Thyroid gland (tissue), 4 donors: Measurements from ENCODE around the gene BANK1. TPM values are rescaled to one million over a fixed set of nuclear protein-coding genes. Genes with fewer than 3 reads are reported as not detected.

Experiments used
- DNase-seq, 2 donors: peaks; one replicate each; pipeline ENCODE4 v3.0.0-alpha.2; 2019
- H3K27ac ChIP-seq, 3 donors: fragments of 200-600 bp; sonication (generic); 1 replicate in 2 of 3; 2 replicates in 1 of 3; pipeline ENCODE4 v1.5.1; 2016 to 2019; ENCODE audit warnings: mild to moderate bottlenecking in 1 of 3, moderate library complexity in 1 of 3
- H3K27me3 ChIP-seq: fragments of 200-600 bp; sonication (generic); one replicate; pipeline ENCODE4 v1.5.1; 2019
- H3K36me3 ChIP-seq, 2 donors: fragments of 200-600 bp; sonication (generic); one replicate each; pipeline ENCODE4 v1.5.1; 2016 to 2019
- H3K4me1 ChIP-seq, 2 donors: fragments of 200-600 bp; sonication (generic); one replicate each; pipeline ENCODE4 v1.5.1; 2017 to 2019
- H3K4me3 ChIP-seq, 3 donors: fragments of 200-600 bp; sonication (generic); replicated peaks in 1 of 3; 1 replicate in 2 of 3; 2 replicates in 1 of 3; pipeline ENCODE4 v1.5.1; 2016; ENCODE audit warnings: mild to moderate bottlenecking in 1 of 3
- H3K9me3 ChIP-seq: fragments of 200-600 bp; sonication (generic); one replicate; pipeline ENCODE4 v1.5.1; 2017
- CTCF ChIP-seq, 6 experiments: fragments of 200-600 bp in 3 of 6; fragments of 450-650 bp in 3 of 6; sonication (generic) in 3 of 6; IDR thresholded peaks; one replicate each; pipeline ENCODE4 v1.5.1; 2016 to 2019; ENCODE audit warnings: antibody characterized with exemption in 6 of 6, mild to moderate bottlenecking in 2 of 6, inconsistent platforms in 1 of 6, moderate library complexity in 1 of 6
- POLR2A ChIP-seq, 2 donors: fragments of 450-650 bp; IDR thresholded peaks; one replicate each; pipeline ENCODE4 v1.6.1; 2017; ENCODE audit warnings: antibody characterized with exemption in 2 of 2, mild to moderate bottlenecking in 2 of 2, moderate library complexity in 1 of 2
- WGBS, 2 donors: methylation state at CpG; one replicate each; pipeline ENCODE4 v1.1.5; 2017; 5-methylcytosine and 5-hydroxymethylcytosine counted together
- intact Hi-C: fragments of 100-400 bp; cut with DNase I; formaldehyde crosslinking; loops from one replicate; pipeline ENCODE4 v1.15.1; 2023
- total RNA-seq, 4 donors: library from RNA; depleted of rRNA; stranded (reverse); fragments of >200 nt; gene quantifications; one replicate each; pipeline ENCODE4 v1.2.3, GENCODE V29; 2016

Gene BANK1
- total RNA-seq, 4 donors from 2014 or later = 15.5 to 22.8 (median 20.3) TPM

DNA sequence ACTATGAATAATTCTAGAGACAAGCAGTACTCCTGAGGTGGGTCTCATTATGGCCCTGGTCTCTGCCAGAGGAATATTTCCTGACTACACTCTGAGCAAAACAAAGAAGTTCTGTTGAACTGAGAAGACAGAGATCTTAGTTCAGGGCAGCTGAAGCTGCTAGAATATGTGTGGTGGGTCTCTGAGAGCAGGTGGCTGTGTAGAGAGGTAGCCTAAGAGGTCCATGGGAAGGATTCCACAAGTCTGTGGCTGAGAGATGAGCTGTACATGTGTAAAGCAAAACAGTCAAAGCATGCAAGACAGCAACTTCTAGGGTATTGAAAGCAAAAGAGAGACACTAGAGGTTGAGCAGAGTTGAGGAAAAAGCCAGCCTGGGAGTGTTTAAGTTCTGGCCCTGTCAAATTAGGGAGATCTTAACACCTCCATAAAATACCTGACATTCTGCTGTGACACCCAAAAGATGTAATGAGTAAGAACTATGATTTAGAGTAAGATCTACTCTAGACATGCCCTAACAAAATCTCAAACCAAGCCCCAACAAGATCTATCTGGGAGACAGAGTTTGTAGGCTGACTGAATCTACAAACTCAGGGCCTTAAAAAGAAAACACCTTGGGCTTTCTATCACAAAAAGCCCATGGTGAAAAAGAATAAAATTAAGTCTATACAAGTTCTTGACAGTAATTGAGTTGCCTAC, 274.4 kb downstream of the BANK1 start:
- no peaks in the 10 kb centered on the region for H3K4me1 ChIP-seq
- no peak overlapping the region for H3K27ac ChIP-seq
- H3K4me3 ChIP-seq = no peak overlapping the region
- DNase-seq = no peak
- no peaks in the 10 kb centered on the region for H3K9me3 ChIP-seq
- intact Hi-C loops = no loop called here
- no peaks in the 10 kb centered on the region for H3K36me3 ChIP-seq
- TF ChIP-seq POLR2A (IDR thresholded peaks at IDR 0.05) = no peak
- TF ChIP-seq CTCF (IDR thresholded peaks at IDR 0.05) = no peak
- no peaks in the 10 kb centered on the region for H3K27me3 ChIP-seq

- intact Hi-C loops = no loop called here
- H3K36me3 ChIP-seq = no peaks in the 10 kb centered on the region
- no peak for TF ChIP-seq POLR2A (IDR thresholded peaks at IDR 0.05)
- no peak for TF ChIP-seq CTCF (IDR thresholded peaks at IDR 0.05)
- no peak for DNase-seq
- 80 to 96% methylated on average over 1 of the region's 1 CpG for WGBS, 2 donors
- H3K9me3 ChIP-seq = no peaks in the 10 kb centered on the region
- no peak overlapping the region for H3K27ac ChIP-seq
- no peaks in the 10 kb centered on the region for H3K27me3 ChIP-seq
- H3K4me3 ChIP-seq = no peak overlapping the region
- H3K4me1 ChIP-seq = no peaks in the 10 kb centered on the region
Measured at GRCh38 chr4:102076622-102077021, 286.1 kb downstream of the BANK1 start.

DNA sequence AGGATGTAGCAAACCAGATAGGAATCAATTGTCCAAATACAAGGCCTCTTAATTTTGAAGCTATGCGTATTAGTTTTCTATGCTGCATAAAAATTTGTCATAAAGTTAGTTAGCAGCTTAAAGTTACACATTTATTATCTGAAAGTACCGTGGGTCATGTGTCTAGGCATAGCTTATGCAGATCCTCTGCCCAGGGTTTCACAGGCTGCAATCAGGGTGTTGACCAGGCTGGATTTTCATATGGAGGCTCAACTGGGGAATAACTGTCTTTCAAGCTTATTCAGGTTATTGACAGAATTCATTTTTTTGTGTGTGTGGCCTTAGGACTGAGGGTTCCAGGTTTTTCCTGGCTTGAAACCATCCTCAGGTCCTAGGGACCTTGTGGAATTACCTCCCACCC, 289.7 kb downstream of the BANK1 start:
- Histone ChIP-seq H3K9me3 (no peaks in the 10 kb centered on the region), H3K4me1 (no peaks in the 10 kb centered on the region), H3K27ac (no peak overlapping the region), H3K27me3 (no peaks in the 10 kb centered on the region), H3K36me3 (no peaks in the 10 kb centered on the region), H3K4me3 (no peak overlapping the region)
- intact Hi-C loops = no loop called here
- WGBS, 2 donors = 86 to 92% methylated on average over 2 of the region's 2 CpGs
- no peak for DNase-seq
- TF ChIP-seq POLR2A (IDR thresholded peaks at IDR 0.05) (no peak), CTCF (IDR thresholded peaks at IDR 0.05) (no peak)

DNA sequence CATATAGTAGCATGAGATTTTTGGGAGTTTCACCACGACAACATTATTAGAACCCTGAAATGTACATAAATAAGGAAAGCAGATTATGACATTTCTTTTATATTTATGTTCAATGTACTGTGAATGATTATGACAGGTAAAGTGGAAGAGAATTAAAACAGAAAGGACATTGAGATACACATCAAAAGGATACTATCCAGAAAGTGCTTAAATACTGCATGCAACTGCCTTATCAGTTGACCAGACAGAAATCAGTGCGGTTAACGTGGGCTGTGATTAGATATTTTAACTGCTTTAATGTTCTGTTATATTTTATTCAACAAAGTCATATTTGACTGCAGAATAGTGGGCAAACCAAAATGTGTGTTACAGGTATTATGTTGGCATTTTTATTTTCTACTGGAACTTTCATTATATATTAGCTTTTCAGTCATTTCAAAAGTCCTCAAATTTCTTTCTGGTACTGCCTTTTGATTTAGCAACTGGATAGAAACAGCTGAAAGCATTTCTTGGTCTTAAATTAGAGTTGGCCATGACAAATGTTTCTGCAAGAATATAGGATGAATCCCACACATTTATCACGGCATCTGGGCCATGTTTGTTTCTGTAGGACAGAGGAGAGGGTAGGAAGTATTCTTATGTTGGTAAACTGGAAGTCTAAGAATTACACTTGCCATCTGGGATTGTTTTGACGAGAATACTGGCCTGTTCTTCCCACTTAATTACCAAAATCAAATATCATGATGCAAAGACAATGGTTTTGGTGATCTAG, 299.5 kb downstream of the BANK1 start:
- H3K4me3 ChIP-seq = no peak overlapping the region
- TF ChIP-seq POLR2A (IDR thresholded peaks at IDR 0.05) = no peak
- TF ChIP-seq CTCF (IDR thresholded peaks at IDR 0.05) = no peak
- no peaks in the 10 kb centered on the region for H3K4me1 ChIP-seq
- no peaks in the 10 kb centered on the region for H3K9me3 ChIP-seq
- H3K27ac ChIP-seq = no peak overlapping the region
- no peaks in the 10 kb centered on the region for H3K27me3 ChIP-seq
- H3K36me3 ChIP-seq = no peaks in the 10 kb centered on the region
- WGBS, 2 donors = 84 to 86% methylated on average over 5 of the region's 5 CpGs
- intact Hi-C loops = no loop called here
- DNase-seq = no peak

GRCh38 chr4:102091656-102092055, 301.1 kb downstream of the BANK1 start:
- H3K9me3 ChIP-seq = no peaks in the 10 kb centered on the region
- H3K27ac ChIP-seq = no peak overlapping the region
- TF ChIP-seq CTCF (IDR thresholded peaks at IDR 0.05) (no peak), POLR2A (IDR thresholded peaks at IDR 0.05) (no peak)
- intact Hi-C loops = no loop called here
- no peaks in the 10 kb centered on the region for H3K36me3 ChIP-seq
- no peak for DNase-seq
- H3K4me3 ChIP-seq = no peak overlapping the region
- no peaks in the 10 kb centered on the region for H3K27me3 ChIP-seq
- 92 to 97% methylated on average over 3 of the region's 3 CpGs for WGBS, 2 donors
- H3K4me1 ChIP-seq = no peaks in the 10 kb centered on the region
